HG03354 (cell line): ENCODE data around the gene SLC27A5.
A peak's percentile ranks its signal among the peaks of the same experiment; 100 is the strongest.

Experiments used
- ATAC-seq: cut with Tn5 transposase; IDR thresholded peaks from one replicate; pipeline ENCODE4 v1.9.1; 2021; ENCODE audit warnings: mild to moderate bottlenecking; ENCODE audit not compliant: unreplicated experiment, poor library complexity, severe bottlenecking

The SLC27A5 gene

GRCh38 chr19:58511353-58512208, at the start of gene SLC27A5:
SLC27A5 (minus strand) TSS chr19:58511992; CDS start chr19:58511955, 37 bp downstream.
- ATAC-seq: no peak

- ATAC-seq: no peak
Measured at GRCh38 chr19:58560921-58561320, 49.1 kb upstream of the SLC27A5 start.

- ATAC-seq: no peak
Measured at GRCh38 chr19:58560007-58560887, 48.5 kb upstream of the SLC27A5 start.

GRCh38 chr19:58559275-58560006, 47.6 kb upstream of the SLC27A5 start:
- ATAC-seq: peak; percentile 21

- peak; percentile 59 for ATAC-seq
Measured at GRCh38 chr19:58558623-58559274, 47.0 kb upstream of the SLC27A5 start.

- peak; percentile 6 for ATAC-seq
Measured at GRCh38 chr19:58558066-58558622, 46.4 kb upstream of the SLC27A5 start, which contains the start of gene UBE2M. UBE2M (minus strand) TSS chr19:58558611; CDS start chr19:58558381, 230 bp downstream.

- no peak for ATAC-seq
Measured at GRCh38 chr19:58557221-58558065, 45.7 kb upstream of the SLC27A5 start.

GRCh38 chr19:58556622-58557220, 44.9 kb upstream of the SLC27A5 start:
- no peak for ATAC-seq

GRCh38 chr19:58555920-58556621, 44.3 kb upstream of the SLC27A5 start:
- ATAC-seq: no peak

GRCh38 chr19:58555369-58555885, 43.6 kb upstream of the SLC27A5 start:
- ATAC-seq: no peak

GRCh38 chr19:58554494-58555368, 42.9 kb upstream of the SLC27A5 start, which contains the start of gene CHMP2A:
CHMP2A (minus strand) TSS chr19:58555105; CDS start chr19:58554212, 893 bp downstream.
- ATAC-seq: peak; percentile 40

- no peak for ATAC-seq
Measured at GRCh38 chr19:58553799-58554493, 42.2 kb upstream of the SLC27A5 start.

- ATAC-seq: no peak
Measured at GRCh38 chr19:58552655-58553054, 40.9 kb upstream of the SLC27A5 start.

GRCh38 chr19:58551577-58552471, 40.0 kb upstream of the SLC27A5 start:
- no peak for ATAC-seq
